SK-N-MC (cell line): ENCODE results near the gene AMH.

Experiments
- DNase-seq: peaks from one replicate; pipeline ENCODE4 v3.0.0-alpha.2; 2011; ENCODE audit warnings: low read depth, low spot score
- H3K27ac ChIP-seq: fragments of 200-600 bp; sonication (generic); 2 replicates; pipeline ENCODE4 v1.5.1; 2016; ENCODE audit warnings: mixed run types
- H3K36me3 ChIP-seq: fragments of 200-600 bp; sonication (generic); 2 replicates; pipeline ENCODE4 v1.6.1; 2017; ENCODE audit warnings: antibody characterized with exemption, low read length, mixed read lengths; ENCODE audit not compliant: insufficient read depth
- H3K4me3 ChIP-seq: fragments of 200-600 bp; sonication (generic); 2 replicates; pipeline ENCODE4 v1.5.1; 2016
- H3K9ac ChIP-seq: fragments of 200-600 bp; sonication (generic); 2 replicates; pipeline ENCODE4 v1.8.0; 2017; ENCODE audit warnings: mixed run types, mixed read lengths; ENCODE audit not compliant: insufficient read length
- H3K9me3 ChIP-seq: fragments of 200-600 bp; sonication (generic); 2 replicates; pipeline ENCODE4 v1.6.1; 2017; ENCODE audit warnings: low read depth, mild to moderate bottlenecking, antibody characterized with exemption, low read length, moderate library complexity, mixed read lengths
- EZH2 ChIP-seq: fragments of 200-600 bp; sonication (generic); IDR thresholded peaks from one replicate; pipeline ENCODE4 v1.6.1; 2017; ENCODE audit warnings: antibody characterized with exemption
- FOXP2 ChIP-seq: optimal IDR thresholded peaks from 2 replicates; pipeline ENCODE3; 2011; ENCODE audit warnings: mild to moderate bottlenecking, moderate library complexity; ENCODE audit not compliant: insufficient read depth; ENCODE audit errors: extremely low read length, control extremely low read depth
- POLR2AphosphoS5 ChIP-seq: IDR thresholded peaks from 2 replicates; pipeline ENCODE4 v1.6.1; 2012; ENCODE audit warnings: mild to moderate bottlenecking, low read depth, low read length, borderline replicate concordance

The AMH gene

DNA sequence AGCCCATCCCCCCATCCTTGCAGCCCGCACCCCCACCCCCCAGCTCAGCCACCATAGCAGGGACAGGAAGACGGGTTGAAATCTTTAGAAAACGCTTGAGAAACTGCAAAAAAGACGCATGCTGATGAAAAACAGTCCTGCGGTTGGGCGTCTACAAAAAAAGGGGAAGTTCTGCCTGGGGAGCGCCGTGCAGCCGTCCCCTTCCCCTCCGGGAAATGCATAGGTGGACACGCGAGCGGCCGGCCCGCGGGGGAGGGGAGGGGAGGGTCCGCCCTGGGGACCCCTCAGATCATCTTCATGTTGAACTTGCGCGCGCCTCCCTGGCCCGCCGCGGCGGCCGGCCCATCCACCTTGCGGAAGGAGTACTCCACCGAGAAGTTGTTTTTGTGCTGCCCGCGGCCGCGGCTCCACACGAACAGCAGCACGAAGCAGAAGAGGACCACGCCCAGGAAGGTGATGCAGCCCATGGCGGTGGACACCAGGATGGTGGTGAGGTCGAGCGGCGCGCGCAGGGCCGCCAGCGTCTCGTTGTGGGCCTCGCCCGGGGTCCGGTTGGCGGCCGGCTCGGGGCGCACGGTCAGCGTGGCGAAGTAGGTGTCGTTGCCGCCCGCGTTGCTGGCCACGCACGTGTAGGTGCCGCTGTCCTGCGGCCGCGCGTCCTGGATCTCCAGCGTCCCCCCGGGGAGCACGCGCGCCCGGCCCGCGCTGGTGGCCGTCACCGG is 40.8 kb downstream of the AMH start:
- H3K9me3 ChIP-seq = no peaks in the 10 kb centered on the region
- H3K36me3 ChIP-seq = no peaks in the 10 kb centered on the region
- no peak overlapping the region for H3K27ac ChIP-seq
- H3K4me3 ChIP-seq = peak overlapping the region; percentile 64
- no peak overlapping the region for H3K9ac ChIP-seq
- no peak for TF ChIP-seq FOXP2
- peak; percentile 10 for TF ChIP-seq EZH2
- no peak for TF ChIP-seq POLR2AphosphoS5
- no peak for DNase-seq

DNA sequence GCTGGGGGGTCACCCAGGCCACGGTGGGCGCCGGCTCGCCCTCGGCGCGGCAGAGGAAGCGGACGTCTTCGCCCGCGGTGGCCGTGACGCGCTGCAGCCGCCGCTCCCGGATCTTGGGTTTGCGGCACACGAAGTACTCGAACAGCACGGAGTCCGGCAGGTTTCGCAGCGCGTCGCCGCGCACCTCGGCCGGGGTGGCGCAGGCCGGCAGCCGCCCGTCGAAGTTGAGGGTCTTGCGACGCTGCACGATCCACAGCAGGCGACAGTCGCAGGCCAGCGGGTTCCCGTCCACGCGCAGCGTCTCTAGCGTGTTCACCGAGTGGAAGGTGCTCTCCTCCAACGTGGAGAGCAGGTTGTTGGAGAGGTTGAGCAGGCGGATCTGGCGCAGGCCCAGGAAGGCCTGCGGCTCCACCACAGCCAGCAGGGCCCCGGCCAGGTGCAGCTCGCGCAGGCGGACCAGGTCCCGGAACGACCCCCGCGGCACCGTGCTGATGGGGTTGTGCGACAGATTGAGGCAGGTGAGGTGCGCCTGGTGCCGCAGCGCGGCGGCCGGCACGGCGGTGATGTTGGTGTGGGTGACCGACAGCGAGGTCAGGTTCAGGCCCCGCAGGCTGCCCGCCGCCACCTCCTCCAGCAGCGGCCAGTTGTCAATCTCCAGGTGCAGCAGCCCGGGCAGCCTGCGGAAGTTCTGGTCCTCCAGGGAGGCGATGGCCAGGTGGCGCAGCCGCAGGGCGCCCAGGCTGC is 41.5 kb downstream of the AMH start:
- Histone ChIP-seq H3K36me3 (no peaks in the 10 kb centered on the region), H3K9ac (no peak overlapping the region), H3K9me3 (no peaks in the 10 kb centered on the region), H3K27ac (no peak overlapping the region), H3K4me3 (no peak overlapping the region)
- DNase-seq = no peak
- TF ChIP-seq EZH2 = no peak
- TF ChIP-seq FOXP2 = no peak
- TF ChIP-seq POLR2AphosphoS5 = no peak

DNA sequence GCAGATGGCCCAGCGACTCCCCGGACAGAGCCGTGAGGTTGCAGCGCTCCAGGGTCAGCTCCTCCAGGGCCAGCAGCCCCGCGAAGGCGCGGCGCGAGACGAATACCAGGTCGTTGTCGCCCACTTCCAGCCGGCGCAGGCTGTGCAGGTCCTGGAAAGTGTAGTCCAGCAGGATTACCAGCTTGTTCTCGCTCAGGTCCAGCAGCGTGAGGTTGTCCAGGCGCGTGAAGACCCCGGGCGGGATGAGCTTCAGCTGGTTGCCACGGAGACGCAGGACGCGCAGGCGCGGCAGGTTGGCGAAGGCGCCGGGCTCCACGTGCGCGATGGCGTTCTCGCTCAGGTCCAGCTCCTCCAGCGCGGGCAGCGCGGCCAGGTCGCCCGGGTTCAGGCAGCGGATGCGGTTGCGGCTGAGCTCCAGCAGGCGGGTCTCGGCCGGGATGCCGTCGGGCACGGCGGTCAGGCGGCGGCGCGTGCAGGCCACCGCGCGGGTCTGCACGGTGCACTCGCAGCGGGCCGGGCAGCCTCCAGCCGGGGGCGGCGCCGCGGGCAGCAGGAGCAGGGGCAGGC is 42.1 kb downstream of the AMH start:
- no peak overlapping the region for H3K9ac ChIP-seq
- DNase-seq = no peak
- no peak overlapping the region for H3K4me3 ChIP-seq
- no peak for TF ChIP-seq FOXP2
- TF ChIP-seq POLR2AphosphoS5 = no peak
- H3K9me3 ChIP-seq = no peaks in the 10 kb centered on the region
- H3K27ac ChIP-seq = no peak overlapping the region
- no peaks in the 10 kb centered on the region for H3K36me3 ChIP-seq

DNA sequence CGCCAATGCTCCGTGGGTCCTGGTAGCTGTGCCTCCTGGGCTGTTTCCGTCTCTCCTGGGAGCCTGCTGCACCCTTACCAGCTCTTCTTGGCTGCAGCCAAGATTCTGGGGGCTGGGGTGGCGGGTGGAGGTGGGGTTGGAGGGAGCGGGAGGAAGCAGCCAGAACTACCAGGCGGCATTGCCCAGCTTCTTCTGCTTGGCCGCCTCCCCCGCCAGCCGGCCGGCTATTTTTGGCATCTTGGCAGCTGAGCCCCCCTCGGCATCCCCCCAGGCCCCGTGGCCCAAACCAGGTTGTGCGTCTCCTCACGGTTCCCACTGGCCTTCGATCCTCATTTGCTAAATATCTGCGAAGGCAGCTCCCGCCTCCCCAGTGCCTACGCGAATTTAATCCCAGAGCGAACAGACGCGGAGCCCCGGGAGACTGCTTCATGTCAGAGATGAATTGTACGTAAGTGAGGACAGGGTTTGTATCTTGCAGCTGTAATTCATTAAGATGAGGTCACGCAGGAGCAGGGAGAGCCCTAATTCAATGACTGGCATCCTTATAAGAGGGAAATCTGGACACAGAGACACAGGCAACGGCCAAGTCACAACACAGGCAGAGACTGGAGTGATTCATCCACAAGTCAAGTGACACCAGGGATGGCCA is 45.7 kb downstream of the AMH start:
- DNase-seq = no peak
- Histone ChIP-seq H3K27ac (no peak overlapping the region), H3K9me3 (no peaks in the 10 kb centered on the region), H3K36me3 (no peaks in the 10 kb centered on the region), H3K4me3 (peak overlapping the region; percentile 36; the same call in 1 of the 2 replicates), H3K9ac (no peak overlapping the region)
- TF ChIP-seq FOXP2 = no peak
- TF ChIP-seq EZH2 = no peak
- no peak for TF ChIP-seq POLR2AphosphoS5

DNA sequence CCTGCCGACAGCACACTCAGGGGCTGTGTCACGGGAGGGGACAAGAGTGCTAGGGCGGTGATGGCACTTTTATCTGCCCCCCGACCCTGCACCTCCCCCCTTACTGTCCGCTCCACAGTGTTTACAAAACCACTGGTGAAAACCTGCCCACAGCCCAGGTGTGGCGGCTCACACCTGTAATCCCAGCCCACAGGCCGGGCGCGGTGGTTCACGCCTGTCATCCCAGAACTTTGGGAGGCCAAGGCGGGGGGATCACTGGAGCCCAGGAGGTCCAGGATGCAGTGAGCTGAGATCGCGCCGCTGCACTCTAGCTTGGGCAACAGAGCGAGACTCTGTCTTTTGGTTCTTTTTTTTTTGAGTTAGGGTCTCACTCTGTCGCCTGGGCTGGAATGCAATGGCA is 47.0 kb downstream of the AMH start:
- no peak for TF ChIP-seq EZH2
- TF ChIP-seq POLR2AphosphoS5 = no peak
- DNase-seq = no peak
- H3K9ac ChIP-seq = no peak overlapping the region
- H3K4me3 ChIP-seq = no peak overlapping the region
- no peak overlapping the region for H3K27ac ChIP-seq
- no peaks in the 10 kb centered on the region for H3K36me3 ChIP-seq
- H3K9me3 ChIP-seq = no peaks in the 10 kb centered on the region

DNA sequence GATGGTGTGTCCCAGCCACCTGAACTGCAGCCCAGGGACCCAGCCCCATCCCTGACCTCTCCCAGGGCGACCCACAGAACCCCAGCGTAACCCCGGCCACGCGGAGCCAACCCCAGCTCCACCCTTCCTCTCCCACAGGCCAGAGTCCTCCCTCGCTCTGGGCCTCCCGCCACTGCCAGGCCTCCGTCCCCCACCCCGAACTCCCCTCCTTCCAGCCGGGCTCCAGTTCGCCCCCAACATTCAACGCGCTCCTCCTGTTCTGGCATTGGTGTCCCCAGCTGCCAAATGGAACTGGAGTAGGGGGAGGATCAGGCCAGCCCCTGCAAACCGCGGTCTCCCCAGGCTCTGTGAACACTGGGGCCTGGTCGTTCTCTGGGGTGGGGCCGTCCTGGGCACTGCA is 51.4 kb downstream of the AMH start:
- H3K27ac ChIP-seq = no peak overlapping the region
- no peak overlapping the region for H3K4me3 ChIP-seq
- TF ChIP-seq FOXP2 (no peak), POLR2AphosphoS5 (no peak), EZH2 (no peak)
- H3K36me3 ChIP-seq = no peaks in the 10 kb centered on the region
- DNase-seq = no peak
- H3K9me3 ChIP-seq = no peaks in the 10 kb centered on the region
- H3K9ac ChIP-seq = no peak overlapping the region
